ENCODE measurements around the gene TBXAS1.
A peak's percentile ranks its signal among the peaks of the same experiment; 100 is the strongest.

TBXAS1 gene

GRCh38 chr7:139914306-139915267 is 85.5 kb downstream of the TBXAS1 start:
- Histone ChIP-seq H3K14ac (ENCODE audit: low read length in 2 of 2) (no peak overlapping the region), H3K79me1 (replicated peaks; ENCODE audit: low read length, poor library complexity, severe bottlenecking) (peaks cover 3% of the 10 kb centered on the region), H3K23ac (ENCODE audit: low read length in 2 of 2) (peak overlapping the region in 1 of 2 experiments; percentile 54), H2BK12ac (ENCODE audit: low read length in 2 of 2) (peak overlapping the region; percentile 29 to 94), H3K9me3 (ENCODE audit: control insufficient read depth, low read length) (no peaks in the 10 kb centered on the region), H3K4me1 (ENCODE audit: control insufficient read depth, insufficient read depth, low read depth, low read length) (peaks cover 22% of the 10 kb centered on the region), H4K8ac (ENCODE audit: low read length) (peak overlapping the region; percentile 95), H3K18ac (ENCODE audit: low read depth in 1 of 2, low read length in 2 of 2) (peak overlapping the region; percentile 83 to 86), H3K36me3 (ENCODE audit: control insufficient read depth in 1 of 2, insufficient read depth in 2 of 2, low read depth in 1 of 2, low read length in 2 of 2) (no peaks in the 10 kb centered on the region), H2AK5ac (ENCODE audit: low read length, severe bottlenecking) (peak overlapping the region; percentile 27), H3K4ac (ENCODE audit: low read depth in 1 of 2, low read length in 2 of 2) (peak overlapping the region in 1 of 2 experiments; percentile 27), H2BK15ac (ENCODE audit: low read depth, poor library complexity, severe bottlenecking) (no peak overlapping the region), H3K27ac (ENCODE audit: low read length, poor library complexity, severe bottlenecking) (peak overlapping the region; percentile 92), H3K27me3 (ENCODE audit: control insufficient read depth in 1 of 2, insufficient read depth in 1 of 2, low read length in 2 of 2) (no peaks in the 10 kb centered on the region), H3K4me3 (ENCODE audit: insufficient read depth in 1 of 2, low read depth in 1 of 2, low read length in 2 of 2) (no peak overlapping the region), H2BK120ac (ENCODE audit: low read depth, low read length) (no peak overlapping the region), H3K9ac (ENCODE audit: low read length) (peak overlapping the region; percentile 60), H2AFZ (ENCODE audit: low read depth, low read length) (no peak overlapping the region), H4K91ac (ENCODE audit: low read length) (peak overlapping the region; percentile 55), H3K4me2 (ENCODE audit: low read length, poor library complexity, severe bottlenecking) (no peak overlapping the region), H2BK5ac (ENCODE audit: low read depth, low read length, poor library complexity, severe bottlenecking) (no peak overlapping the region)
- DNase-seq: peak; percentile 95
- 28% methylated on average over 5 of the region's 6 CpGs for WGBS

GRCh38 chr7:139915268-139915863 is 86.3 kb downstream of the TBXAS1 start:
- 43% methylated on average over 8 of the region's 10 CpGs for WGBS
- peak overlapping the region; percentile 15 to 81 for H3K4ac ChIP-seq (ENCODE audit: low read depth in 1 of 2, low read length in 2 of 2)
- peak overlapping the region; percentile 49 to 90 for H2BK12ac ChIP-seq (ENCODE audit: low read length in 2 of 2)
- H4K8ac ChIP-seq (ENCODE audit: low read length): peak overlapping the region; percentile 45
- no peak overlapping the region for H3K4me2 ChIP-seq (ENCODE audit: low read length, poor library complexity, severe bottlenecking)
- peaks cover 20% of the 10 kb centered on the region for H3K4me1 ChIP-seq (ENCODE audit: control insufficient read depth, insufficient read depth, low read depth, low read length)
- peak overlapping the region; percentile 76 for H2AK5ac ChIP-seq (ENCODE audit: low read length, severe bottlenecking)
- H2BK120ac ChIP-seq (ENCODE audit: low read depth, low read length): peak overlapping the region; percentile 27
- H2AFZ ChIP-seq (ENCODE audit: low read depth, low read length): no peak overlapping the region
- H3K27me3 ChIP-seq (ENCODE audit: control insufficient read depth in 1 of 2, insufficient read depth in 1 of 2, low read length in 2 of 2): no peaks in the 10 kb centered on the region
- H3K4me3 ChIP-seq (ENCODE audit: insufficient read depth in 1 of 2, low read depth in 1 of 2, low read length in 2 of 2): peak overlapping the region in 1 of 2 experiments; percentile 29
- H3K79me1 ChIP-seq (replicated peaks; ENCODE audit: low read length, poor library complexity, severe bottlenecking): peaks cover 3% of the 10 kb centered on the region
- peak overlapping the region; percentile 60 for H3K9ac ChIP-seq (ENCODE audit: low read length)
- peak overlapping the region; percentile 92 for H3K27ac ChIP-seq (ENCODE audit: low read length, poor library complexity, severe bottlenecking)
- H3K14ac ChIP-seq (ENCODE audit: low read length in 2 of 2): peak overlapping the region in 1 of 2 experiments; percentile 29
- H4K91ac ChIP-seq (ENCODE audit: low read length): peak overlapping the region; percentile 87
- DNase-seq: no peak
- peak overlapping the region; percentile 72 to 84 for H3K18ac ChIP-seq (ENCODE audit: low read depth in 1 of 2, low read length in 2 of 2)
- H3K23ac ChIP-seq (ENCODE audit: low read length in 2 of 2): no peak overlapping the region
- peak overlapping the region; percentile 36 for H2BK5ac ChIP-seq (ENCODE audit: low read depth, low read length, poor library complexity, severe bottlenecking)
- H3K9me3 ChIP-seq (ENCODE audit: control insufficient read depth, low read length): no peaks in the 10 kb centered on the region
- H3K36me3 ChIP-seq (ENCODE audit: control insufficient read depth in 1 of 2, insufficient read depth in 2 of 2, low read depth in 1 of 2, low read length in 2 of 2): no peaks in the 10 kb centered on the region
- H2BK15ac ChIP-seq (ENCODE audit: low read depth, poor library complexity, severe bottlenecking): no peak overlapping the region

DNA sequence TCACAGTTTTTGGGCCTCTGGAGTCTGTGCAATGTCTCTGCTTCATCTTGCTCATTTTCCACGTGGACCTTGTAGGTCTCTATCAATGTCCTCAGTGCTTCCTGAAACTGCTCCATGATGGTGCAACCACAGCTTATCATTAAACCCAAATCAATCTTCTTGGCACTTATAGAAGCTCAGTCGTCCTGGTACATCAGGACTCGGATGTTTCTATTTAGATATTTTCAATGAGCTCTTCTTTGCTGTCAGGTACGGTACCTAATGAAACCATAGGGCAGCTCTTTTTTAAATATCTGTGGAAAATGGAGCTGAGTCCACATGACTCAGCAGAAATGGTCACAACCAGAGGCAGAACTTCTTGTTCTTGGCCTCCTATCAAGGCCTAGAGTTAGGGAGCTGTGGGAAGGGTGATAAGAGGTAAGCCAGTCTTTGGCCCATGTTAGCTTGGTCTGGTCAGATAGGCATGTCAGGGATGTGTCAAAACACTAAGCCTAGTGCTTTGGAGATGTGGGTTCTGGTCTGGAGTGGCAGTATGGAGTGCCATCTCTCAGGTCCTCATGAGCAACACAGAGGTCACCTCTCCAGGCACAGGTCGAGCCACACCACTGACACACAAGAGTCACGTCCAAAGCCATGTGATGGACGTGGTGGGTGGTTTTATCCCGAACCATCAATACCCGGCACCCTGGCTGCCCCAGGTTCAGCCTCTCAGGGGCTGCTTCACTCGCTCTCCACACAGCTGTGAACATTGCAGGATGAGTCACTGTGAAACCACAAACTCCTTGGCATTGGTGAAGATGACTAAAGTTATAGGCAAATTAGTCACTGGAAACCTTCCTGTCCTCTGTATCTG is 87.0 kb downstream of the TBXAS1 start:
- Histone ChIP-seq H2BK5ac (ENCODE audit: low read depth, low read length, poor library complexity, severe bottlenecking) (no peak overlapping the region), H3K79me1 (replicated peaks; ENCODE audit: low read length, poor library complexity, severe bottlenecking) (peaks cover 3% of the 10 kb centered on the region), H3K9me3 (ENCODE audit: control insufficient read depth, low read length) (no peaks in the 10 kb centered on the region), H3K4me3 (ENCODE audit: insufficient read depth in 1 of 2, low read depth in 1 of 2, low read length in 2 of 2) (peak overlapping the region in 1 of 2 experiments; percentile 29), H3K36me3 (ENCODE audit: control insufficient read depth in 1 of 2, insufficient read depth in 2 of 2, low read depth in 1 of 2, low read length in 2 of 2) (no peaks in the 10 kb centered on the region), H3K23ac (ENCODE audit: low read length in 2 of 2) (peak overlapping the region in 1 of 2 experiments; percentile 50), H2AK5ac (ENCODE audit: low read length, severe bottlenecking) (peak overlapping the region; percentile 96), H3K4me1 (ENCODE audit: control insufficient read depth, insufficient read depth, low read depth, low read length) (peaks cover 20% of the 10 kb centered on the region), H2BK15ac (ENCODE audit: low read depth, poor library complexity, severe bottlenecking) (no peak overlapping the region), H3K9ac (ENCODE audit: low read length) (peak overlapping the region; percentile 60), H3K27me3 (ENCODE audit: control insufficient read depth in 1 of 2, insufficient read depth in 1 of 2, low read length in 2 of 2) (no peaks in the 10 kb centered on the region), H2AFZ (ENCODE audit: low read depth, low read length) (no peak overlapping the region), H3K27ac (ENCODE audit: low read length, poor library complexity, severe bottlenecking) (peak overlapping the region; percentile 92), H2BK12ac (ENCODE audit: low read length in 2 of 2) (peak overlapping the region; percentile 71 to 99), H3K4me2 (ENCODE audit: low read length, poor library complexity, severe bottlenecking) (peak overlapping the region; percentile 33), H4K91ac (ENCODE audit: low read length) (peak overlapping the region; percentile 87), H4K8ac (ENCODE audit: low read length) (peak overlapping the region; percentile 48), H2BK120ac (ENCODE audit: low read depth, low read length) (peak overlapping the region; percentile 51), H3K18ac (ENCODE audit: low read depth in 1 of 2, low read length in 2 of 2) (peak overlapping the region; percentile 72 to 84), H3K4ac (ENCODE audit: low read depth in 1 of 2, low read length in 2 of 2) (peak overlapping the region; percentile 26 to 81), H3K14ac (ENCODE audit: low read length in 2 of 2) (peak overlapping the region in 1 of 2 experiments; percentile 90)
- 25% methylated on average over 10 of the region's 10 CpGs for WGBS
- peak; percentile 97 for DNase-seq

All from mesenchymal stem cell (in vitro differentiated cells and primary cell).